ENCODE data around the gene XYLT2.

The XYLT2 gene

GRCh38 chr17:50348522-50349242, 2.8 kb downstream of the XYLT2 start:
- no peak for DNase-seq (ENCODE audit: low read depth in 2 of 2)

- no peak for DNase-seq (ENCODE audit: low read depth in 2 of 2)
Measured at GRCh38 chr17:50349243-50349600, 3.3 kb downstream of the XYLT2 start.

DNA sequence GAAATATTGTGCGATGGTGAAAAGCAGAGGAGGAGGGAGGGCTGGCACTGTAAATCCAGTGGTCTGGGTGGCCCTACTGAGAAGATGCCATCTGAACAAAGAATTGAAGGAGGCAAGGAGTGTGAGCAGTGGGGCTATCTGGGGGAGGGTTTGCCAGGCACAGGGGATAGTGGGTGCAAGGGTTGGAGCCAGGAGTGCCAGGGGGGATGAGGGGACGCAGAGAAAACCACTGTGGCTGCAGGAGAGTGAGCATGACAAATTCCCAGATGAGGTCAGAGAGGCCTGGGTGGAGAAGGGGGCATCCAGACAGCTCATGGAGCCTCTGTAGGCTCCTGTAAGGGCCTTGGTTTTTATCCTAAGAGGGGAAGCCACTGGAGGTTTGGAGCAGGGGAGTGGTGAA, 4.8 kb downstream of the XYLT2 start:
- DNase-seq (ENCODE audit: low read depth in 2 of 2) = no peak

DNA sequence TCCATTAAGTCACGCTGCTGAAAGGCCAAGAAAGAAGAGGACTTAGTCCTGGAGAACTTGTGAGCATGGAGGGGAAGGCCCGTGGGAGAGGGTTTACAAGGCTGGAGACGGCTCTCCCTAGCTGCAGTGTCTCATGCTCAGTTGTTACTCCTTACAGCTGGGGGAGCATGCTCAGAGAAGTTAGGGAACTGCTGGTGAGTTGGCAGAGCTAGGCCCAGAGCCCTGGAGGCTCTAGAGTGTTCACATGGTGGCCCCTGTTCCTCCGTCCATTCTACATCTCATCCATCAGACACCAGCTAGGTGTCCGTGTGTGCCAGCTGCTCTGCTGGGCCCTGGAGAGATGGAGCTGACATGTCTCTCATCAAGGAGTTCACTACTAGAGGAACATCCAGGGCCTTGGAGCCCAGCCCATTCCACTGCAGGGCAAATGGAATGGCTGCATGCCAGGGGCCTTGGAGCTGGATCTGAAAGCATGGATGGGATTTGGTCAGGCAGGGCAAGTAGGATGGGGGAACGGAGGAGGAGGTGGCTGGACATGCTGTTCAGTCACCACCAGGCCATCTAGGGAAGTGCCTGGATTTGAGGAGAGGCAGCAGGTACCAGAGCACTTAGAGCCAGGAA, 6.3 kb downstream of the XYLT2 start:
- no peak for DNase-seq (ENCODE audit: low read depth in 2 of 2)

DNA sequence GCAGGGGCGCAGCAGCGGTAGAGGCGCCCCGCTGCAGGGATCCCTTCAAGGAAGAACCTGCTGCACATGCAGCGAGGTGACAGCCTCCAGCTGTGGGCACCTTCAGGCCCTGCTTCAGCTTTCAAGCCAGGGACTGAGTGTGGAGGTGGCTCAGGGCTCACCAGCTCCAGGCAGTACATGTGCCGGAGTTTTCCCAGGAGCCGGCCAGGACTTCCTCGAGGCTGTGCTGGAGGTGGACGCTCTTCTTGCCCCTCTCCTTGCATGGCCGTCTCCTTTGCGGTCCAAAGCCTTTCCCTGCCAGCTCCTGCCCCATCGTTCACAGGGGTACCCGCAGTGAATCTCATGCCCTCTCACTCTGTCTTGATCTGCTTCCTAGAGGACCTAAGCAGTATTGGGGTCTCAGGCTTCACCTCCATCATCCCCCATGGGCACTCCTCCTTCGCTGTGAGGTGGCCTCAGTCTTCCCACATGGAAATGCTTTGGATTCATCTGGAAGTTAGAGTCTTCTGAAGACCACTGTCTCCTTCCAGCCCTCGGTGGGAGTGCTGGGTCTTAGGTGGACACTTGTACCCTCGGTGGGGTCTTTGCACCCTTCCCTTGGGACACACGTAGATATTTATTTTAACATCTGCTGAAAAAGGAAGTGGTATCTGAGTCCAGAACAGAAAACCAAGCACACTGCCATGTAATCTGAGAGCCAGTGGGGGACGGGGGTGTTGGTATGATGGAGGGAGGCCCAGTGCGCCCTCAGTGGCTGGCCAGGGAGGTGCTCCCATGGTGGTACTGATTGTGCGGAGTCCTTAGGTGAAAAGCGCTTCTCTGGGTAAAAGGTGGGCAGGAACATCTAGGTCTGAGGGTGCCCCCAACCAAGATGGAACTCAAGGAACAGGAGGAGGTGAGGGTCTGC, 7.0 kb downstream of the XYLT2 start:
- no peak for DNase-seq (ENCODE audit: low read depth in 2 of 2)

GRCh38 chr17:50353600-50354195, 7.8 kb downstream of the XYLT2 start:
- DNase-seq (ENCODE audit: low read depth in 2 of 2) = no peak

DNA sequence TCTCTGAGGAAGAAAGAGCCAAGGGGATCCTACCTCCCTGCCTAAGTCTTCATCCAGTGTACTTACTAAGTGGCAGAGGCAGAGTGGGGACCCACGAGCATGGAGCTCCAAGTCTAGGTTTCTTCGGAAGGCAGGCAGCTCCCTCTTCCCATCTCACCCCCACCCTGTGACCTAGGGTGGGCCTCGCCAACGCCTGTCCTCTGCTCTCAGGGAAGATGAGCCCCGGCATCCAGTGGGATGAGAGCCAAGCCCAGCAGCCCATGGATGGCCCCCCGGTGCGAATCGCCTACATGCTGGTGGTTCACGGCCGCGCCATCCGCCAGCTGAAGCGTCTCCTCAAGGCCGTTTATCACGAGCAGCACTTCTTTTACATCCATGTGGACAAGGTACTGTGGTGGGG, 8.3 kb downstream of the XYLT2 start:
- no peak for DNase-seq (ENCODE audit: low read depth in 2 of 2)

GRCh38 chr17:50354776-50355175, 8.8 kb downstream of the XYLT2 start:
- DNase-seq (ENCODE audit: low read depth in 2 of 2) = no peak

DNA sequence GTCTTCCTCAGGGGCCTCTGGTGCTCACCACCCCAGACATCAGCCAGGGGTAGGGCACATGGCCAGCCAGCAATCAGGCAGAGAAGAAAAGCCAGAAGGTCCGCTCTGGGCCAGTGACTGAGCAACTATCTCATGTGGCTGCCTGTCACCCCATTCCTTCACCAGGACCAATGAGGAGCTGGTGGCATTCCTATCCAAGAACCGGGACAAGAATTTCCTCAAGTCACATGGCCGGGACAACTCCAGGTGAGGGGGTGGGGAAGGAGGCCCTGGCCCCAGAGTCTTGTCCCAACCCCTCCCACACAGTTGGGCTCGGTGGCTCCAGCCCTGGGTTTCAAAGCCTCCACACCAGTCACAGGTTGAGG, 9.4 kb downstream of the XYLT2 start:
- DNase-seq (ENCODE audit: low read depth in 2 of 2) = no peak

DNA sequence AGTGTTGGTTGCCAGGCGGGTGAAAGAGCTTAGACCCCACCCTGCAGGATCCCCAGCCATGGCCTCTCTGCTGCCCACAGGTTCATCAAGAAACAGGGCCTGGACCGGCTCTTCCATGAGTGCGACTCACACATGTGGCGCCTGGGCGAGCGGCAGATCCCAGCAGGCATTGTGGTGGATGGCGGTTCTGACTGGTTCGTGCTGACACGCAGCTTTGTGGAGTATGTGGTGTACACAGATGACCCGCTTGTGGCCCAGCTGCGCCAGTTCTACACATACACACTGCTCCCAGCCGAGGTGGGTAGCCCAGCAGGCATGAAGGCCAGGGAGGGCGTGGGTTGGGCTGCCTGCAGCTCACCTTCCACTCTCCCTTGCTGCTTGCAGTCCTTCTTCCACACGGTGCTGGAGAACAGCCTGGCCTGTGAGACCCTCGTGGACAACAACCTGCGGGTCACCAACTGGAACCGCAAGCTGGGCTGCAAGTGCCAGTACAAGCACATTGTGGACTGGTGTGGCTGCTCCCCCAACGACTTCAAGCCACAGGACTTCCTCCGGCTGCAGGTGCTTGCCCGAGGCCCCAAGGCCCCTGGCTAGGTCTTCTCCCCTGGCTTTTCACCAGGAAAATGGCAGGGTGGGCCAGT, 9.9 kb downstream of the XYLT2 start:
- DNase-seq (ENCODE audit: low read depth in 2 of 2) = no peak

- no peak for DNase-seq (ENCODE audit: low read depth in 2 of 2)
Measured at GRCh38 chr17:50356418-50356817, 10.5 kb downstream of the XYLT2 start.

- DNase-seq (ENCODE audit: low read depth in 2 of 2) = no peak
Measured at GRCh38 chr17:50356892-50357510, 11.1 kb downstream of the XYLT2 start.

DNA sequence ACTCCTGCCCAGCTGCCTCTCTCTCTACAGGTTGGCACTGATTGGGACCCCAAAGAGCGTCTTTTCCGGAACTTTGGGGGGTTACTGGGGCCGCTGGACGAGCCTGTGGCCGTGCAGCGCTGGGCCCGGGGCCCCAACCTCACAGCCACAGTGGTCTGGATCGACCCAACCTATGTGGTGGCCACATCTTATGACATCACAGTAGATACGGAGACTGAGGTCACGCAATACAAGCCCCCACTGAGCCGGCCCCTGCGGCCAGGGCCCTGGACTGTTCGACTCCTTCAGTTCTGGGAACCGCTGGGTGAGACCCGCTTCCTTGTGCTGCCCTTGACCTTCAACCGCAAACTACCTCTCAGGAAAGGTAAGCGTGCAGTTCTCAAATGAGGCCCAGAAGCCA, 12.3 kb downstream of the XYLT2 start:
- no peak for DNase-seq (ENCODE audit: low read depth in 2 of 2)

DNA sequence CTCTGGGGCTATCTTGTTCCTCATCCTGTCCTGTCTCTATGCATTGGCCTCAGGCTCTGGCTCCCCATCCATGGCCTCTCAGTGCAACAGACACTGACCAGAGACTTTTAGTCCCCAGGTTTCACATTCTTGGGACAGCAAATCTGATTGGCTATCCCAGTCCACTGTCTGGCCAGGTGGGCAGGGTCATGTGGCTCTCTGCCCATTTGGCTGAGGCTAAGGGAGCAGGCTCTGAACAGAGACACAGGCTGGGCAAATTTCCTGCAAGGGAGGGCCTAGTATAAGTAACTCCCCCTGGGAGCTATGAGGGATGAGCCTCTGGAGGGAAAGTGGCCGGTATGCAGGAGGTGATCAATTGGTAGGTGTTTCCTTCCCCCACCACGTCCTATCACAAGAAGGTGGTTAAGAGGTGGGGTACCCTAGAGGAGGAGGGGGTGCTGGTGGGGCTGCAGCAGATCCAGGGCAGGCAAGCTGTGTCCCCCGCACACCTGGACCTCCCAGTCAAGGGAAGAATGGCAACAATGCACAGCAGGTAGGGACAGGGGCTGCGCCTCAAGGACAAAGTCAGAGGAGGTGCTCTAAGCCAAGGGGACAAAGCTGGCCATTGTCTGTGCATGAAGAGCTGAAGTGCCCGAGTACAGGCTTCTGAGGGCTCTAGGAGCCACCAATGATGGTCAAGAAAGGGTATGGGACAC, 13.2 kb downstream of the XYLT2 start:
- no peak for DNase-seq (ENCODE audit: low read depth in 2 of 2)

GRCh38 chr17:50359998-50360461, 14.1 kb downstream of the XYLT2 start:
- no peak for DNase-seq (ENCODE audit: low read depth in 2 of 2)

DNA sequence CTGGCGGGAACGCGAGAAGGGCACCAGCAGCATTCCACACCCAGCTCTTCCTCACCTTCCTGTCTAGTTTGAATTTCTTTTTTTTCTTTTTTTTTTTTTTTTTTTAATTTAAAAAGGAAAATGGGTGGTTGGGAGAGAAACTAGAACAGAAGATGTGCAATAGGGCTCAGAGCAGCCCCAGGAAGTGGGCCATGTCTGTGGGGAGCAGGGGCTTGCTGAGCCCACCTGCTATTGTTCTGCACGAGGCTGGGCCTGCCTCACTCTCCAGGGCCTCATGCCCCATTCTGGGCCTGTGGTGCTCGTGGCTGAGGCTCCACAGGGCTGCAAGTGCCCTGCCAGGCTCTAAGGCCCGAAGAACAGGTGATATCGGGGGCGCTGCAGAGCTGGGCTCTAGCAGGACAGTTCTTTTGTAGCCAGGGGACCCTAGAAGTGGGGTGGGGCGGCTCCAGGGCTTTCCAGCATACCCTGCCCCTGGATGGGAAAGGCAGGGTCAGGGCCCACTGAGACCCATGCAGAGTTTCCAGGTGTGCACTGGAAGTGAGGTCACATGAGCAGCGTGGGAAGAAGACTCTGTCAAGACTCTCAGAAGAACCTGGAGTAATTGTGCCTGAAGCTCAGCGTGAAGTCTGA, 14.7 kb downstream of the XYLT2 start:
- no peak for DNase-seq (ENCODE audit: low read depth in 2 of 2)

DNA sequence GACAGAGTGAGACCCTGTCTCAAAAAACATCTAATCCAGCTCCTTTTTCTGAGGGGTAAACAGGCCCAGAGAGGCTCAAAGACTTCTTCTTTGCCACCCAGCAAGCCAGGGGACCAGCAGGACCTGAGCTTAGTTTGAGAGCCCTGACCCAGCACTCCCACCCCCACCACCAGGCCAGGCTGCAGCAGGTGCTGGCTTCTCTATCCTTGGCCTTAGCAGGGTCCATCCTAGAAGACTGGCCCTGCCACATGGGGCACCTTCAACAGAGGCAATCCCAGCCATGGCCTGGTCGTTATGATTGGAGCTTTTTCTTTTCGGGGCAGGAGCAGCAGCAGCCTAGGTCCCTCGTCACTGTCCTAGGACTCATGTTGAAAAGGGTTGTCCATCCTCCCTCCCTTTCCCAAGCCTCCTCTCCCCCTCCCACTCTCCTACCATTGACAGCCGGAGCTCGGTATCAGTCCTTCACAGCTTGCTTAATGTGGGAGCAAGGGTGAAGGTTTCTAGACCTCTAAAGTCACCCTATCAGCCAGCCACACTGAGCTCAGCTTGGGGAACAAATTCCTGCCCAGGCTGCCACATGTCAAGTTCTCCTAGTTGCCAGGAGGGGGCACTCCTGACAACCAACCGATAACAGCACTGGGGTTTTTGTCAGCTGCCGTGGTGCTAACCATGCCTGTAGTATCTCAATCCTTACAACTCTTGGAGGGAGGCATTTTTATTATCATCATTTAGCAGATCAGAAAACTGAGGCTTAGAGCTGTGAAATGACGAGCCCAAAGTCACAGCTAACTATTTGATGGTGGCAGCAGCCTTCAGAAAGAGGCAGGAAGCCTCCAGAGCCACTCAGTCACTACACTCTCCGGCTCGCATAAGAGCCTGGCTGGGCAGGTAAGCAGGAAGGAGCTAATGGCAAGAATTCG, 15.9 kb downstream of the XYLT2 start:
- DNase-seq (ENCODE audit: low read depth in 2 of 2) = peak; percentile 38 to 42

DNA sequence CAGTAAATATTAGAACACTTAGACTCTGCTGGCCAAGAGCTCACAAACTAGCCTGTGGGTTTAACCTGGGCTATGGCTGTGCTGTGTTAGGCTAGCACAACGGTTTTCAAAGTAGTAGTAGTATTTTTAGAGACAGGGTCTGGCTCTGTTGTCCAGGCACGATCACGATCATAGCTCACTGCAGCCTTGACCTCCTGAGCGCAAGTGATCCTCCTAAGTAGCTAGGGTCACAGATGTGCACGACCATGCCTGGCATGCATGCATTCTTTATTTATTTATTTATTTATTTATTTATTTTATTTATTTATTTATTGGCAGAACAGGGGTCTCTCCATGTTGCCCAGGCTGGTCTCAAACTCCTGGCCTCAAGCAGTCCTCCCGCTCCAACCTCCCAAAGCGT, 16.7 kb downstream of the XYLT2 start:
- DNase-seq (ENCODE audit: low read depth in 2 of 2) = no peak

Data from activated CD4-positive, alpha-beta T cell treated with anti-CD3 and anti-CD28 coated beads for 24 hours (primary cell).